ENCODE results near the gene CDK10.

Gene CDK10

DNA sequence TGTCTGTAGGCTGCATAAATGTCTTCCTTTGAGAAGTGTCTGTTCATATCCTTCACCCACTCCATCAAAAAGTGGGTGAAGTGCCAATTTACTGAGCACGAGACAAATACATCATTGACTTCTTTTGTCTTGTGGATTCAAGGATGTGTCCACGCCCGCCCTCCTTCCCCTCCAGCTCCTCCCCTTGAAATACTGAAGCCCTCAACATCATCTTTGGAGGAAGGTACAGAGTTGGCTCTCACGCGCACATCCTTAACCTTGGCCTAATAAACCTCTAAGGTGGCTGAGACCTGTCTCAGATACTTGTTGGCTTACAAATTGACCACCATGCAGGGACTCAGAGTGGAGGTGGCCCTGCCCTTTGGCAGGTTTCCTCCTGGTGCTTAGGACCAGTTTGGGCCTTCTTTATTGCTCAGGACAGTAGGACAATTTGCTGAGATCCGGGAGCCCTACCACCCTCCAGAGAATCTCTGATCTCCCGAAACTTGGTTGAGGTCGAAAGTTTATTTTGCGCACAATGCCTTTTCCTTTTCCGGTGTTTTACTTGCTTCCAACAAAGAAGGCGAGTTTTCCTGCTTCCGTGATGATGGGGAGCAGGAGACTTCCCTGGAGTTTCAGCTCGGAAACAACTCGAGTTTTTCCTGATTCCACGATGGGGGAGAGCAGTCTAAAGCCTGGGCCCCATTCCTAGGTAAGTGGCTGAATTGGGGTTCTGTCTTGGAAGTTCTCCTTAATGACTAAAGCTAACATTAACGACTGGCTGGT lies 14.1 kb upstream of the CDK10 start:
- Histone ChIP-seq H3K36me3 (ENCODE audit: control insufficient read depth, insufficient read depth, low read length) (no peaks in the 10 kb centered on the region), H3K27me3 (ENCODE audit: control insufficient read depth, insufficient read depth, low read length) (no peaks in the 10 kb centered on the region), H3K4me1 (no peaks in the 10 kb centered on the region), H2AFZ (no peak overlapping the region), H3K27ac (no peak overlapping the region), H3K9ac (no peak overlapping the region), H3K9me3 (ENCODE audit: control insufficient read depth, low read length) (no peaks in the 10 kb centered on the region), H3K4me2 (ENCODE audit: low read length) (no peak overlapping the region), H3K79me2 (no peaks in the 10 kb centered on the region), H3K4me3 (ENCODE audit: low read depth, low read length) (no peak overlapping the region)
- TF ChIP-seq, protein P1, sequence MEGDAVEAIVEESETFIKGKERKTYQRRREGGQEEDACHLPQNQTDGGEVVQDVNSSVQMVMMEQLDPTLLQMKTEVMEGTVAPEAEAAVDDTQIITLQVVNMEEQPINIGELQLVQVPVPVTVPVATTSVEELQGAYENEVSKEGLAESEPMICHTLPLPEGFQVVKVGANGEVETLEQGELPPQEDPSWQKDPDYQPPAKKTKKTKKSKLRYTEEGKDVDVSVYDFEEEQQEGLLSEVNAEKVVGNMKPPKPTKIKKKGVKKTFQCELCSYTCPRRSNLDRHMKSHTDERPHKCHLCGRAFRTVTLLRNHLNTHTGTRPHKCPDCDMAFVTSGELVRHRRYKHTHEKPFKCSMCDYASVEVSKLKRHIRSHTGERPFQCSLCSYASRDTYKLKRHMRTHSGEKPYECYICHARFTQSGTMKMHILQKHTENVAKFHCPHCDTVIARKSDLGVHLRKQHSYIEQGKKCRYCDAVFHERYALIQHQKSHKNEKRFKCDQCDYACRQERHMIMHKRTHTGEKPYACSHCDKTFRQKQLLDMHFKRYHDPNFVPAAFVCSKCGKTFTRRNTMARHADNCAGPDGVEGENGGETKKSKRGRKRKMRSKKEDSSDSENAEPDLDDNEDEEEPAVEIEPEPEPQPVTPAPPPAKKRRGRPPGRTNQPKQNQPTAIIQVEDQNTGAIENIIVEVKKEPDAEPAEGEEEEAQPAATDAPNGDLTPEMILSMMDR (IDR thresholded peaks at IDR 0.05) = no peak

GRCh38 chr16:89678258-89678657 lies 8.2 kb upstream of the CDK10 start:
- Histone ChIP-seq H3K36me3 (ENCODE audit: control insufficient read depth, insufficient read depth, low read length) (no peaks in the 10 kb centered on the region), H3K9ac (no peak overlapping the region), H3K9me3 (ENCODE audit: control insufficient read depth, low read length) (no peaks in the 10 kb centered on the region), H3K4me3 (ENCODE audit: low read depth, low read length) (no peak overlapping the region), H3K27me3 (ENCODE audit: control insufficient read depth, insufficient read depth, low read length) (no peaks in the 10 kb centered on the region), H3K27ac (no peak overlapping the region), H3K4me2 (ENCODE audit: low read length) (no peak overlapping the region), H3K4me1 (no peaks in the 10 kb centered on the region), H3K79me2 (no peaks in the 10 kb centered on the region), H2AFZ (no peak overlapping the region)
- TF ChIP-seq, protein P1 (IDR thresholded peaks at IDR 0.05) = no peak

- TF ChIP-seq, protein P1 (IDR thresholded peaks at IDR 0.05) = no peak
- peak overlapping the region; percentile 67 for H3K4me3 ChIP-seq (ENCODE audit: low read depth, low read length)
- peak overlapping the region; percentile 90 for H3K4me2 ChIP-seq (ENCODE audit: low read length)
- H3K36me3 ChIP-seq (ENCODE audit: control insufficient read depth, insufficient read depth, low read length) = no peaks in the 10 kb centered on the region
- no peak overlapping the region for H3K27ac ChIP-seq
- no peaks in the 10 kb centered on the region for H3K27me3 ChIP-seq (ENCODE audit: control insufficient read depth, insufficient read depth, low read length)
- peak overlapping the region; percentile 88 for H2AFZ ChIP-seq
- H3K9ac ChIP-seq = no peak overlapping the region
- H3K4me1 ChIP-seq = peaks cover 5% of the 10 kb centered on the region
- H3K9me3 ChIP-seq (ENCODE audit: control insufficient read depth, low read length) = no peaks in the 10 kb centered on the region
- H3K79me2 ChIP-seq = peaks cover 20% of the 10 kb centered on the region
Observed at GRCh38 chr16:89685916-89686315, 573 bp upstream of the CDK10 start.

GRCh38 chr16:89687092-89687940 lies 827 bp downstream of the CDK10 start:
- peaks cover 5% of the 10 kb centered on the region for H3K4me1 ChIP-seq
- peak overlapping the region; percentile 67 for H3K4me3 ChIP-seq (ENCODE audit: low read depth, low read length)
- TF ChIP-seq, protein P1 (IDR thresholded peaks at IDR 0.05) = no peak
- H3K27me3 ChIP-seq (ENCODE audit: control insufficient read depth, insufficient read depth, low read length) = no peaks in the 10 kb centered on the region
- peak overlapping the region; percentile 88 for H2AFZ ChIP-seq
- H3K36me3 ChIP-seq (ENCODE audit: control insufficient read depth, insufficient read depth, low read length) = no peaks in the 10 kb centered on the region
- peaks cover 20% of the 10 kb centered on the region for H3K79me2 ChIP-seq
- peak overlapping the region; percentile 90 for H3K4me2 ChIP-seq (ENCODE audit: low read length)
- no peak overlapping the region for H3K9ac ChIP-seq
- peak overlapping the region; percentile 66 for H3K27ac ChIP-seq
- H3K9me3 ChIP-seq (ENCODE audit: control insufficient read depth, low read length) = no peaks in the 10 kb centered on the region

Measured in parathyroid adenoma (tissue), 2 donors.